GM12891 (cell line): ENCODE measurements around the gene PCGF3.

Experiments used
- POLR2A ChIP-seq: IDR thresholded peaks from 2 replicates; pipeline ENCODE4 v1.6.1; 2011; ENCODE audit warnings: low read depth, low read length, control low read depth
- POLR2AphosphoS5 ChIP-seq: IDR thresholded peaks from 2 replicates; pipeline ENCODE4 v1.6.1; 2011; ENCODE audit warnings: low read depth, low read length, control low read depth
- SPI1 ChIP-seq: IDR thresholded peaks from 2 replicates; pipeline ENCODE4 v1.6.1; 2011; ENCODE audit warnings: low read depth, low read length, control low read depth
- TAF1 ChIP-seq: IDR thresholded peaks from 2 replicates; pipeline ENCODE4 v1.6.1; 2011; ENCODE audit warnings: low read depth, low read length, control low read depth

- TF ChIP-seq TAF1 (no peak), POLR2A (no peak), POLR2AphosphoS5 (no peak), SPI1 (no peak)
Measured at GRCh38 chr4:704198-704891, 1.3 kb upstream of the PCGF3 start.
